ENCODE data around the gene SIAE. TPM values are rescaled to one million over a fixed set of nuclear protein-coding genes. Genes with fewer than 3 reads are reported as not detected.
A peak's percentile ranks its signal among the peaks of the same experiment; 100 is the strongest.

SIAE gene
- total RNA-seq, 1 experiment from 2014 or later: 5.6 TPM

GRCh38 chr11:124670732-124671131 lies 2.8 kb downstream of the SIAE start:
- H3K4ac ChIP-seq (ENCODE audit: low read depth, low read length): no peak overlapping the region
- no peak overlapping the region for H3K27ac ChIP-seq (ENCODE audit: insufficient read length, low read depth, low read length)
- DNase-seq: no peak
- H3K27ac Mint-ChIP-seq: no peak overlapping the region
- H2BK12ac ChIP-seq (ENCODE audit: insufficient read length, low read depth, low read length): no peak overlapping the region
- H4K20me1 ChIP-seq (ENCODE audit: control insufficient read depth, insufficient read depth, insufficient read length): no peaks in the 10 kb centered on the region
- H2AK5ac ChIP-seq (ENCODE audit: insufficient read length, low read length): no peak overlapping the region
- H3K4me2 ChIP-seq (ENCODE audit: insufficient read depth, insufficient read length, low read length): no peak overlapping the region
- 0 out of 3 replicates have a peak, but pooled peaks have one; percentile 11 for TF ChIP-seq CTCF (conservative IDR thresholded peaks at IDR 0.05)
- peaks cover 8% of the 10 kb centered on the region for H3K27me3 ChIP-seq (ENCODE audit: insufficient read depth, low read length)
- no peak overlapping the region for H2BK5ac ChIP-seq (ENCODE audit: insufficient read length, low read length)
- no peak overlapping the region for H3K9ac ChIP-seq (ENCODE audit: extremely low read depth, insufficient read length, low read length)
- no peak overlapping the region for H3K14ac ChIP-seq (ENCODE audit: insufficient read depth, low read length)
- no peak overlapping the region for H3T11ph ChIP-seq (ENCODE audit: low read length)
- H2BK20ac ChIP-seq (ENCODE audit: low read depth, low read length, poor library complexity, severe bottlenecking): no peak overlapping the region
- H3K23ac ChIP-seq (ENCODE audit: insufficient read length, low read depth, low read length): no peak overlapping the region
- peaks cover 12% of the 10 kb centered on the region for H3K23me2 ChIP-seq (ENCODE audit: insufficient read length, low read depth, low read length, poor library complexity, severe bottlenecking)
- no peak overlapping the region for H3K4me3 Mint-ChIP-seq
- no peaks in the 10 kb centered on the region for H3K79me2 ChIP-seq (ENCODE audit: insufficient read depth, low read length)
- H2AFZ ChIP-seq (ENCODE audit: low read length): no peak overlapping the region
- H4K8ac ChIP-seq (replicated peaks; ENCODE audit: insufficient read length, low read depth, low read length): no peak overlapping the region
- no peak overlapping the region for H3K18ac ChIP-seq (ENCODE audit: insufficient read length, low read depth, low read length)
- WGBS (ENCODE audit: extremely low coverage, insufficient read length, low lambda C conversion rate): no CpG with 5 or more reads among the region's 3 CpGs
- H2BK120ac ChIP-seq (ENCODE audit: low read depth, low read length, poor library complexity, severe bottlenecking): no peak overlapping the region
- no peaks in the 10 kb centered on the region for H3K4me1 ChIP-seq (ENCODE audit: insufficient read depth, low read length)
- no peaks in the 10 kb centered on the region for H3K79me1 ChIP-seq (ENCODE audit: insufficient read depth, low read depth, low read length, poor library complexity, severe bottlenecking)
- H4K91ac ChIP-seq (ENCODE audit: insufficient read length, low read depth, low read length): no peak overlapping the region
- H3K36me3 Mint-ChIP-seq (ENCODE audit: insufficient read depth in 1 of 3, low read depth in 3 of 3): no peaks in the 10 kb centered on the region
- H3K9me3 Mint-ChIP-seq: no peaks in the 10 kb centered on the region
- no peak overlapping the region for H4K5ac ChIP-seq (ENCODE audit: insufficient read length, low read depth, low read length)
- H3K27me3 Mint-ChIP-seq (ENCODE audit: low read depth): peaks cover 13% of the 10 kb centered on the region
- H3K9me3 ChIP-seq (ENCODE audit: control insufficient read depth, low read depth, low read length): no peaks in the 10 kb centered on the region
- H2BK15ac ChIP-seq (ENCODE audit: low read depth, low read length): no peak overlapping the region
- H3K56ac ChIP-seq (ENCODE audit: insufficient read length, low read depth, low read length): no peak overlapping the region
- H3K4me1 Mint-ChIP-seq: peaks cover 7 to 14% of the 10 kb centered on the region in 2 experiments
